ENCODE results near the gene GDI2.

- no peak for TF ChIP-seq FOXA1 (IDR thresholded peaks at IDR 0.05)
- no peak for TF ChIP-seq SP1 (IDR thresholded peaks at IDR 0.05)
- no peak for TF ChIP-seq CTBP1 (IDR thresholded peaks at IDR 0.05; ENCODE audit: borderline replicate concordance)
Observed at GRCh38 chr10:5806745-5807144, 6.5 kb downstream of the GDI2 start.

Measured in HEK293T (cell line).